Mucosa of descending colon (tissue), 3 donors: ENCODE measurements around the gene ARRB2. TPM values are rescaled to one million over a fixed set of nuclear protein-coding genes. Genes with fewer than 3 reads are reported as not detected.
A peak's percentile ranks its signal among the peaks of the same experiment; 100 is the strongest.
"Not testable (repeated sequence)": the region's sequence is repeated elsewhere in the genome, so short reads cannot be mapped to it uniquely, and the experiment has no call there.

Experiments
- ATAC-seq: fragments of 200-7000 bp; cut with Tn5 transposase; one replicate; pipeline ENCODE4 v1.9.1; 2020; ENCODE audit warnings: mild to moderate bottlenecking, moderate library complexity
- DNase-seq, 3 donors: peaks; one replicate each; pipeline ENCODE4 v3.0.0-alpha.2; 2020
- H3K36me3 ChIP-seq: fragments of 200-600 bp; one replicate; pipeline ENCODE4 v1.8.0; 2021; ENCODE audit warnings: low read depth, mild to moderate bottlenecking
- H3K4me1 ChIP-seq: fragments of 200-600 bp; one replicate; pipeline ENCODE4 v1.8.0; 2021; ENCODE audit warnings: low read depth, mild to moderate bottlenecking
- H3K4me3 ChIP-seq: fragments of 200-600 bp; one replicate; pipeline ENCODE4 v1.8.0; 2021; ENCODE audit warnings: mild to moderate bottlenecking
- H3K9me3 ChIP-seq: fragments of 200-600 bp; one replicate; pipeline ENCODE4 v1.8.0; 2021; ENCODE audit warnings: mild to moderate bottlenecking
- intact Hi-C, 2 donors: fragments of 100-400 bp; cut with DNase I in 1 of 2; cut with micrococcal nuclease in 1 of 2; formaldehyde crosslinking; loops; one replicate each; pipeline versions ENCODE4 v1.11.0 to v1.11.1; 2022; cut with DNase I, micrococcal nuclease
- total RNA-seq, 3 donors: library from RNA; stranded (reverse); fragmentation: NEBNext Ultra II Directional in 2 of 3; extraction: Animal tissue kit (Norgen Biotek cat#: 25700) in 2 of 3; gene quantifications; one replicate each; pipeline versions ENCODE4 v1.2.1 to v1.2.4, GENCODE V29; 2021 to 2023
- TF ChIP-seq, protein P1 (sequence below): fragments of 200-600 bp; IDR thresholded peaks from one replicate; pipeline ENCODE4 v1.8.0; 2022; ENCODE audit warnings: antibody characterized with exemption, mild to moderate bottlenecking
- donor health status: DM: no; HTN: no; CAD: no; lungs with moderate emphysema.
- donor health status: DM: no; HTN: no; CAD: no.
- donor health status: DM: no; HTN: yes; CAD: no.

Gene ARRB2
- total RNA-seq, 3 donors from 2014 or later, result 29.7 to 56.5 (median 49.9) TPM

DNA sequence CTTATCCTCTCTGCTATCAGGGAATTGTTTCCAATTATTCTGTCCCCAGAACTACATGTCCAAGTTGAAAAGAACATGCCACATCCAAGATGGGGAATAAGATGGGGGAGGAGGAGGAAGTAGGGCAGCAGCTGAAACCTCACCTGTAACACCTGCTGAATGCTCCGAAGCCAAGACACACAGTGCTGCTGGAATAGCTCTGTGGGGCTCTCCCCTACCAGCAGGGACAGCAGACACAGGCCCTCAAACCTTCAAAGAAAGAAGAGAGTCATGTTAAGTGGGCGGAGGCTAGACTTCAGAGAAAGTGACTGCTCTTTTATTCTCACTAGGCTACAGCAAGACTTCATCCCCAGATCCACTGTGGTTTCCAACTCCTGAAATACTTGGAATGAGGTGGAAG, 19.7 kb upstream of the ARRB2 start:
- H3K36me3 ChIP-seq, result no peaks in the 10 kb centered on the region
- ATAC-seq, result peak; percentile 74

DNA sequence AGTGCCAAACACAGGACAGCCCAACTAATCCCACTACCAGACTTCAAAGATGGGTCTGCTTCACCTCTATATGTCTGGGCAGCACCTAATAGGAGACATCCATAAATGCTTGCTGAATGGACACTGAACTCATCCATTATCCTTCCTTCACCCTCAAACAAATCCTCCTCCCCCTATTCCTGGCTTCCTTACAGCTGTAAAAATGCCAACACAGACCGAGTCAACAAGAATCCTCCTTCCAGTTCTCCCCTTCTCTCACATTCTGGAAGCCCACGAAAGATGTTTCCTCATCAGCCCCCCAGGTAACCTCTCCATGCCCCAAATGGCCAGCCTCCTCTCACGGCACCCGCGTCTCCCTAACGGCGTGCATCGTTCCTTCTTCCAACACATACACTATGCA, 18.7 kb upstream of the ARRB2 start:
- no peaks in the 10 kb centered on the region for H3K4me1 ChIP-seq
- intact Hi-C loops, result no loop called here
- H3K36me3 ChIP-seq, result no peaks in the 10 kb centered on the region
- peak in 1 of 3 donors; percentile 26 for DNase-seq
- H3K9me3 ChIP-seq, result no peaks in the 10 kb centered on the region
- no peak for ATAC-seq
- TF ChIP-seq, protein P1, sequence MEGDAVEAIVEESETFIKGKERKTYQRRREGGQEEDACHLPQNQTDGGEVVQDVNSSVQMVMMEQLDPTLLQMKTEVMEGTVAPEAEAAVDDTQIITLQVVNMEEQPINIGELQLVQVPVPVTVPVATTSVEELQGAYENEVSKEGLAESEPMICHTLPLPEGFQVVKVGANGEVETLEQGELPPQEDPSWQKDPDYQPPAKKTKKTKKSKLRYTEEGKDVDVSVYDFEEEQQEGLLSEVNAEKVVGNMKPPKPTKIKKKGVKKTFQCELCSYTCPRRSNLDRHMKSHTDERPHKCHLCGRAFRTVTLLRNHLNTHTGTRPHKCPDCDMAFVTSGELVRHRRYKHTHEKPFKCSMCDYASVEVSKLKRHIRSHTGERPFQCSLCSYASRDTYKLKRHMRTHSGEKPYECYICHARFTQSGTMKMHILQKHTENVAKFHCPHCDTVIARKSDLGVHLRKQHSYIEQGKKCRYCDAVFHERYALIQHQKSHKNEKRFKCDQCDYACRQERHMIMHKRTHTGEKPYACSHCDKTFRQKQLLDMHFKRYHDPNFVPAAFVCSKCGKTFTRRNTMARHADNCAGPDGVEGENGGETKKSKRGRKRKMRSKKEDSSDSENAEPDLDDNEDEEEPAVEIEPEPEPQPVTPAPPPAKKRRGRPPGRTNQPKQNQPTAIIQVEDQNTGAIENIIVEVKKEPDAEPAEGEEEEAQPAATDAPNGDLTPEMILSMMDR, result no peak
- no peak overlapping the region for H3K4me3 ChIP-seq

More for the DNA sequence above, 19.7 kb upstream of the ARRB2 start:
- no peak for DNase-seq
- intact Hi-C loops, result no loop called here
- no peaks in the 10 kb centered on the region for H3K4me1 ChIP-seq
- TF ChIP-seq, protein P1, result no peak
- no peaks in the 10 kb centered on the region for H3K9me3 ChIP-seq
- H3K4me3 ChIP-seq, result no peak overlapping the region

DNA sequence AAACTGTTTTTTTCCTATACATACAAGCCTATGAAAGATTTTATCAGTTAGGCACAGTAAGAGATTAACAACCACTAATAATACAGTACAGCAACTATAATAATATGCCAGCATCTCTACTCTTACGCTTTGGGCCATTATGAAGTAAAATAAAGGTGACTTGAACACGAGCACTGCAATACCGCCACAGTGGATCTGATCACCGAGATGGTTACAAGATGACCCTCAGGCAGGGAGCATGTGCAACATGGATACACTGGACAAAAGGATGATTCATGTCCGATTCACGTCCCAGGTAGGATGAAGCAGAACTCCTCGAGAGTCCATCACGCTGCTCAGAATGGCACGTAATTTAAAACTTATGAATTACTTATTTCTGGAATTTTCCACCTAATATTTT, 17.0 kb upstream of the ARRB2 start:
- TF ChIP-seq, protein P1, result no peak
- Histone ChIP-seq H3K4me1 (no peaks in the 10 kb centered on the region), H3K9me3 (no peaks in the 10 kb centered on the region), H3K4me3 (no peak overlapping the region), H3K36me3 (no peaks in the 10 kb centered on the region)
- ATAC-seq (no peak), DNase-seq (no peak)
- intact Hi-C loops, result no loop called here

DNA sequence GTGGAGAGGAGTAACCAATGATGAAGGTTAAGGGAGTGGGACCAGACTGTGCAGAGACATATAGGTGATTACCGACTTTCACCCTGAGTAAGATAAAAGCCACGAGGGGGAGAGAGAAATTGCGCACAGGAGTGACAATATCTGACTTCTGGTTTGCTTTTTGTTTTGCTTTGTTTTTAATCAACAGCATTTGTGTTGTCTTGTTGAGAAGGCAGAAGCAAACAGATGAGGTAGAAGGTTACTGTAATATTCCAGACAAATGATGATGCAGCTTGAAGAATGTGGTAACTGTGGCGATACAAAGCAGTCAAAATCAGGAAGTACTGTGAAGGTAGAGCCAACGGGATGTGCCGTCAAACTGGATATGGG, 14.0 kb upstream of the ARRB2 start:
- Histone ChIP-seq H3K4me1 (no peaks in the 10 kb centered on the region), H3K4me3 (no peak overlapping the region), H3K9me3 (no peaks in the 10 kb centered on the region), H3K36me3 (no peaks in the 10 kb centered on the region)
- intact Hi-C loops, result no loop called here
- peak; percentile 39 for ATAC-seq
- TF ChIP-seq, protein P1, result no peak
- no peak for DNase-seq

DNA sequence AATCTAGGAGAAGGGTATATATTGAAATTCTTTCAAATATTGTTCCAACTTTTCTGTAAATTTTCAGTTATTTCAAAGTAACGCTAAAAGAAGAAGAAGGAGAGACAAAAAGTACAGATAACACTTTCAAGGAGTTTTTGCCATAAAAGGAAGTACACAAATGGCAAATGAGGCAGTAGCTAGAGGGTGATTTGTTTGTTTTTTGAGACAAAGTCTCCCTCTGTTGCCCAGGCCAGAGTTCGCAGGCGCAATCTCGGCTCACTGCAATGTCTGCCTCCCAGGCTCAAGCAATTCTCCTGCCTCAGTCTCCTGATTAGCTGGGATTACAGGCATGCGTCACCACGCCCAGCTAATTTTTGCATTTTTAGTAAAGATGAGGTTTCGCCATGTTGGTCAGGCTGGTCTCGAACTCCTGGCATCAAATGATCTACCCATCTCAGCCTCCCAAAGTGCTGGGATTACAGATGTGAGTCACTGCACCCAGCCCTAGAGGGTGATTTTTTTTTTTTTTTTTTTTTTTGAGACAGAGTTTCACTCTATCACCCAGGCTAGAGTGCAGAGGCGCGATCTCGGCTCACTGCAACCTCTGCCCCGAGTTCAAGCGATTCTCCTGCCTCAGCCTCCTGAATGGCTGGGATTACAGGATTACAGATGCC, 10.9 kb upstream of the ARRB2 start:
- intact Hi-C loops, result loop anchor here in 1 of 2 donors (10.0 kb wide), 1 partner anchor 185 kb away; no protein-coding TSS in a partner anchor
- peaks cover 12% of the 10 kb centered on the region for H3K4me1 ChIP-seq
- H3K4me3 ChIP-seq, DNase-seq, H3K36me3 ChIP-seq, ATAC-seq, H3K9me3 ChIP-seq: not testable (repeated sequence)

DNA sequence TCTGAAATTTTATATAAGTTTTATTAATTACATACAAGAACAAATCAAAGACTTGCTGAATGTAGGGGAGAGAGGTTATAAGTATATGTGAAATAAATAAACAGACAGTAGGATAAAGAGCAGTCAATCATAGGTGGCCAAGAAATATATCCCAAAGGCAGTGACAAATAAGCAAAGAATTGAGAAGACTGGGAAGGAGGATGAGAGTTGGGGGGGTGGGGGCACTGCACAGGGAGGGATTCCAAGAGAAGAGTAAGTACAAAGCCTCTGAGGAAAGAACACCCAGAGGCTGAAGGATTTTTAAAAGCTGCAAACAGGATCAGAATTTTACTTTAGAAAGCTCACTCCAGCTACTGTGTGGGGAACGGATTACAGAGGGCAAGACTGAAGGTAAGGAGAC, 9.3 kb upstream of the ARRB2 start:
- intact Hi-C loops, result loop anchor here in 1 of 2 donors (10.0 kb wide), 1 partner anchor 184 kb away; no protein-coding TSS in a partner anchor
- no peak for ATAC-seq

More for the DNA sequence above, 9.3 kb upstream of the ARRB2 start:
- TF ChIP-seq, protein P1, result no peak
- no peak for DNase-seq
- Histone ChIP-seq H3K4me3 (no peak overlapping the region), H3K36me3 (no peaks in the 10 kb centered on the region), H3K9me3 (no peaks in the 10 kb centered on the region), H3K4me1 (peaks cover 12% of the 10 kb centered on the region)
